GM18858 (cell line): ENCODE data around the gene SEL1L3.

Experiments used
- ATAC-seq: cut with Tn5 transposase; IDR thresholded peaks from one replicate; pipeline ENCODE4 v1.9.1; 2021; ENCODE audit not compliant: unreplicated experiment

Gene SEL1L3

DNA sequence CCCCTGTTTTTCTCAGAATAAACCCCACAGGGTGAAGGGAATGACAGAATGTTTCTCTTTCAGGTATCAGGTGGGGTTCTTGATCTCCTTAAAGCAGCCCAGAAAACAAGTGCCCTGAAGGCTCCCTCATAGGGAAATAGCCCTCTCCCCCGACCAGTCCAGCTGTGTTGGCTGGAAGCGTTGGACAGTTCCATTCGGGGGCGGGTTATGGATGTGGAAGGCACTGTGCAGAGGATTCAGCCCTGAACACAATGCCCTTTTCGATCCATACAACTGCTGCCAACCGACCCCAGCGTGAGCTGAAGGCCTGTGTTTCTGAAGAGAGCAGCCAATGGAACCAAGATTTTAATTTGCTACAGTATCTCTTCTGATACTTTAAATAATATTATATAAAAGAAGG is 41.5 kb downstream of the SEL1L3 start:
- ATAC-seq = no peak

DNA sequence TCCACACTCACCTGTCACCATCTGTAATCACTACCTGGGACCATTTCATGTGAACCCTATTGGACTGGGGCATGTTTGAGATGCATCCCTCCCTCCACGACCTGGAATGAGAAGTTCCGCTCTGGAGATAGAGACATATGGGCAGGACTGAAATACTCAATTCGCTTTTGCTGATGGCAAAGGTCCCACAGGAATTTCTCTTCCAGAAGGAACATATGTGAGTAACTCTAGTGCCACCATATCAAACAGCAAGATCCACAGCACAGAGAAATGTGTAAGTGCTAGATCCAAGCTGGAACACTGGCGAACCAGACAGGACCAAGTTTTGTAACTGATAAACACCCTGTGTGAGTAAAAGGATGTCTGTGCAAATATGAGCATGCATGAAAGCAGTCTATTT is 43.9 kb downstream of the SEL1L3 start:
- ATAC-seq = no peak

DNA sequence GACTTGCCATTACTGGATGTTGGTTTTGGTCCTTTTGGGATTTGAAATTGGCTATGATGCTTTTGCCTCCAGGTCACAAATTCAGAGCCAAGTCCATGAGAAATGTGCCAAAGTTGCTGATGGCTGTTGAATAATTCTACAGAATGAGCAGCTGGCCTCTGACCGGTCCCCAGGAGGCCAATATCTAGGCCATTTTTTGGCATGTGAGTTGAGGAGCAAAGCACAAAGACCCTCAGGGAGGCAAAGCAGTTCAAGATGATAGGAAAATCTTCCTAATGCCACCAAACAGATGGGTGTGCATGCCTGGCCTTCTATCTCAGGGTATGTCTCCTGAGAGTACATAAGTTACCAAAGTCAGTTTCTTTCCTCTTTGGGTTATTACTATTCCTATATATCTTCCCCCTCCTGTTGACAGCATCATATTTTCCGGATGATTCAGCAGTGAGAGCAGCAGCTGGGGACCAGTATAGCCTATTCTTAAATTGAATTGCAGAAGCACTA is 44.4 kb downstream of the SEL1L3 start:
- no peak for ATAC-seq

DNA sequence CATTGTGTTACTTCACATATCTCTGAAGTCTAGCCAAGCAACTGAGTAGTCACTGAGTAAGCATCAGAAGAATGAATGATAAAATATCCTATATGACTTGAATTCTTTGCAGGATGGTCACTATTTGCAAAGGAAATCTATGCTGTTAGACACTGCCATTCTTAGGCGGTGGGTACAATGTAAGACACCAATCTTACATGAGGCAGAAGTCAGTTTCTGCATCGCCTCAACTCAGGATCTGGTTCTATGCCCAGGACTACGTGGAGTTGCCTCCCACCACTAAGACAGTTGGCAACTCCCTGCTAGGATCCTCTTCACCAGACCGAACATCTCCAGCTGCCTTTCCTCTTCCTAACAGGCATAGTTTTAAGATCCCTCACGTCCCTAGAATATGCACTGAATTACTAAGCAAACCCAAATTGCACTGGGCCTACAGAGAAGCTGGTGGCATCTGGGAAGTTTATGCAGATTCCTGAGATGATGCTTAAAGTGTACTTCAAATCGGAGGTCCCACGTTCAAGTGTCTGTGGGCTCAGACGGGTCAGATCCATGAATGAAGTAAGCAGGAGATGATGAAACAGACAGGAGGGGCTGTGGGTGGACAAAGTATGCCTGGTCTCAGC is 45.6 kb downstream of the SEL1L3 start:
- no peak for ATAC-seq

DNA sequence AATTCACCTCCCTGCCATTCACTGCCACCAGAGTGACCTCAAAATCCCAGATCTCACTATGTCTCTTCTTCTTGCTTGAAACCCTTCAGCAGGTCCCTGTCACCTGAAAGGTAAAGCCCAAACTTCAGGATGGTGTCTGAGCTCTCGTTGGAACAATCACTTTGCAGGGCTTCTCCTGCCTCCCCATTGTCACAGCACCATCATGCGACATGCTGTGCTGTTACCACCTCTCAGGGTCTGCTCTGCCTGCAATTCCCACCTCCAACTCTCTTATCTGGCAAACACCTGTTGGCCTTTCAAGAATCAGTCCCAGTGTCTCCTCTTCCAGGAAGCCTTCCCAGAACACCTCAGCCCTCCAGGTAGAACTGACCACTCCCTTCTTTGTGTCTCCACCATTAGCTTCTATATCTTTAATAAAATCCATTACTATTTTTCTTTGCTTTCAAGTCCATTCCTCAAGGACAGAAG is 46.2 kb downstream of the SEL1L3 start:
- ATAC-seq = no peak

DNA sequence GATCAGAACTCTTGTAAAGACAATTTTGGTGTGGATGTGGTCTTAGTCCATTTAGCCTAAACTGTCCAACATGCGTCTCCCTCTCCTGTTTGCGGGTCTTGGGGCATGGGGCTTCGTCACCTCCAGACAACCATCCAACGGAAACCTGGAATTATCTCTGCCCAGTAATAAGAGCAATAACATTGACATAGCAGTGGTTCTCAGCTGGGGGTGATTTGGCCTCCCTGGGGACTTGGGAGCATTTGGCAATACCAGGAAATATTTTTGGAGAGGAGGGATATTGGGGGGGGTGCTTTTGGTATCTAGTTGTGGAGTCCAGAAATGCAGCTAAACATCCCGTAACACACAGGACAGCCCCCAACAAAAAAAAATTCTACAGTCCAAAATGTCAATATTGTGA is 47.2 kb downstream of the SEL1L3 start:
- ATAC-seq = no peak

DNA sequence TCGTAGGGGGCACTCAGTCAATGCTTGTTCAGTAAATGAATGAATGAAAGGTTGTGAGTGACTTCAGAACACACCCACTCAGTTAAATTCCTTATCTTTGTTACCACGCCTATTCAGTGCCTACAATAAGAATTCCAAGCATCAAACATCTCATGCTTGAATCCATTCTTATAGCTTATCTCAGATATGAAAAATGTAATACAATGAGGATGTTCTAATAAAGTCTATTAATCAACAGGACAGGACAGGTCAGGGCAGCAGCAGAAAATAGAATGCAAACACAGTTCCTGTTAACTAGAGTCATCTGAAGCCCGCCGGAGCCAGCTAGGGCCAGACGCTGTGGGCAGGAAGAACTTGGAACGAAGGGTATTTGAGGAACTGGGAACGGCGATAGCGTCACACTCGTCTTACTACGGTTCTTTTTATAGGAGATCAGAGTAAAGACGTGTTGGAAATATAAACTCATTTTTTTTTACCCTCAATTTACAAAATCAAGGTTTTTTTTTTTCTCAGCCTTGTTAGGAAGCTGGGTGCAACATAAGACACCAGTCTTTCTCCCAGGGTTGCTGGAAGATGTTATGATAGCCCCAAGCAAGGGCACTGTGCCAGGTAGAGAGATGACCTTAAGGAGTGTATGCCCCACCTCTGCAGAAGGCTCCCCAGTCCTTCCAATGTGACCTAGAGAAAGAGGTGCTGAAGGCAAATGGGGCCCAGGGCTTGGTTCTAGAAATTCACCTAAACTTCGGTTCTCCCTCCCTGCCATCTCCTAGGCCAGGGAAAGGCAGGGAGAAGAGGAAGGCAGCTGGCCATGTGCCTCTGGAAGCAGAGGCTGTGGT is 48.3 kb downstream of the SEL1L3 start:
- no peak for ATAC-seq

DNA sequence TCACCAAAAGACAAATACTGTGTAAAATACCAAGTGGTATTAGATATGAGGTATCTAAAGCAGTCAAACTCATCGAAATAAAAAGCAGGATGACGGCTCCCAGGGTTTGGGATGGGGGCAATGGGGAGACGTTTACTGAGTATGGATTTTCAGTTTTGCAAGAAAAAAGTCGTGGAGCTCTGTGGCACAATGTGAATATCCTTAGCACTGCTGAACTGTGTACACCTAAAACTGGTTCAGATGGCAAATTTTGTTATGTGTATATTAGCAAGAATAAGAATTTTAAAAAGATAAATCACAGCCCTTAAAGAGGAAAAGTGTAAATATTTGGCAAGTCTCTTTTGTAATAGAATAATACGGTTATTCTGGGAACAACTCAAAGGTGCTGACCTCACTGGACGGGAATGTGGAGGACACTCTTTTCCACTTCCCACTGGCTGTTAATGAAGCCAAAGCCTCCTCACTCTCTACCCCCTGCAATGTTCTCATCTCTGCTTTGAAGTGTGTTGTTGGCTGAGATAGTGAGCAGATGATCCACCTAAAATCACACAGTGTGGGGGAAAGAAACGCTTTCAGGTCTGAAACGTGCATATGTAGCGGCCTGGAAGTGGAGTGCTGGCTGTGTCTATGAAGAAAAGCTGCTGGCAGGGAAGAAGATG is 49.2 kb downstream of the SEL1L3 start:
- no peak for ATAC-seq

DNA sequence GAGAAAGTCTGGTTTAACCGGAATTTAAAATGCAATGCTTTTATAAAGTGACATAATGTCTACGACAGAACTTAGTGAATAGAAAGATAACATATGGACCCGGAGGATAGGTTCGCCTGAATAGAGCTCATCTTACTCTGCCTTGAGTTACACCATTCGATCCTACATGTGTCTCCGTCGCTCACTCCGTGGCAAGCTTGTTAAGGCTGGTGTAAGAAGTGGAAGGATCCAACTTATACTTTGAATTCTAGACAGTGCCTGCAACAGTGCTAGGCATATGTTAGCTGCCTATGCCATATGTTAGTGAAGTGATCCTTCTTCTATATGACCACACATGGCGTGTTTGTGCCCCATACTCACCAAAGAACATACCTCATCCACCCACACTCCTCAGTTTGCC is 50.9 kb downstream of the SEL1L3 start:
- ATAC-seq = no peak

DNA sequence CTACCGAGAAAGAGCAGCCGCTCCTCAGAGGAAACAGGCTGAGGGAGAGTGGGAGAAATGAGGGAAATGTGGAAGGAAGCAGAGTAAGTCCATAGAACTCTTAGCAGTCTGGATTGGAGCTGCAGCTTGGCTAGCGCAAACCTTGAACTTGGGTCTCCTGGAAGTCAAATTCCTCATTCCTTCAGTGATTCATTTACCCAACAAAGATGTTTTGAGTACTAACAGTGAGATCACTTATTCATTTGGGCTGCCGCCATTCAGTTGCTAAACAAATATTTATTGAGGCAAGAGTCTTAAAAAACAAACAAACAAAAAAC is 51.5 kb downstream of the SEL1L3 start:
- no peak for ATAC-seq

DNA sequence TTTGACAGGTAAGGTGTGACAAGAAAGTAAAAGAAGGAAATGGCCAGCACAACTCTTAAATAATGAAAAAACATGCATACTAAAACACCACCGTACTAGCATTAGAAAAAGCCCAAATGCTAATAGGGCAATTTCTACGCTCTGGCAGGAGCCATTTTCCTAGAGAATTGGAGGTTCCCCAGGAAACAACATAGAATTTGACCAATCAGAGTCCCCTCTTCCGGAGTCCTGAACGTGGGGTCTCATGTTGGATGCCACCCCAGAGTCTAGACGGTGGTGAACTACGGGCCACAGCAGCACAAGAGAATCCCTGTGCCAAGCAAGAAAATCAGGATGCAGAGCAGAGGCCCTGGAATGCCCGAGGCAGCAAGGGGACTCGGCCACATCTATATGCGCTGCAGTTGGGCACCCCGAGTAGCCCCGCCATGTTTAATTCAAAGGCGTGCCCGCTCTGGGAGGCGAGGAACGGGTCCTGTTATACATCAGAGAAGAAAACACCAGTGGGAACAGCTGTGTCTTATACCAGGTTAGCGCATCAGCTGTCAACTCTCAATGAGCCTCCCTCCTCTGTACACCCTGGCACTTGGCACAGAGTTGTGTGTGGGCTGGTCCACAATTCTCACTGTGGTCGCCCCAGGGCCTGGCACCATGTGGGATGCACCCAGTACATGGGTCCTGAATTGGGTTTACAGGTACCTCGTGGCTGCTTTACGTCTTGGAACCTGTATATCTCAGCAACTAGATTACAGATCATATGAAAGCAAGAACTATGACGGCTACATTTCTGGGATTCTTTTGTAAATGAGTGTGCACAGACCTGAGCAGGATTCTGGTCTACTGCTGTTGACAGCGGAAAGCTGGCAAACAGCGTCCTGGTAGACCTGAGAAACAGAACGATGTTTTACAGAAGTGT is 52.1 kb downstream of the SEL1L3 start:
- no peak for ATAC-seq

DNA sequence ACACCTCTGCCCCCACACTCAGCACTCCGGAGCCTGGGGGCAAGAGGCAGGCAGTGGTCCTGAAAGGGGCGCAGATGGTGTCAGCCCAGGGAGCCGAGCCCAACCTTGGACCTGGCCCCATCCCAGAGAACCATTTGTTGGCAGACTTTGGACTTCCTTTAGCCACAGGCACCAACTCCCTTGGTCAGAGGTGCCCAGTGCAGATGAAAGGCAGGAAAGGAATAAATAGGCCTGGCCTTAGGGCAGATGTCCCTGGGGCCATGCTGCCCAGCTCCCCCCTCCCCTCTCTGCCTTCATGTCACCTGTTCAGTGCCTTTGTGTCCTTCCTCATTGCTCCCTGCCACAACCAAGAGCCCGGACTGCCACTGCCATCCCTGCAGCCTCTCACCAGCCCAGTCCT is 52.8 kb downstream of the SEL1L3 start:
- no peak for ATAC-seq

DNA sequence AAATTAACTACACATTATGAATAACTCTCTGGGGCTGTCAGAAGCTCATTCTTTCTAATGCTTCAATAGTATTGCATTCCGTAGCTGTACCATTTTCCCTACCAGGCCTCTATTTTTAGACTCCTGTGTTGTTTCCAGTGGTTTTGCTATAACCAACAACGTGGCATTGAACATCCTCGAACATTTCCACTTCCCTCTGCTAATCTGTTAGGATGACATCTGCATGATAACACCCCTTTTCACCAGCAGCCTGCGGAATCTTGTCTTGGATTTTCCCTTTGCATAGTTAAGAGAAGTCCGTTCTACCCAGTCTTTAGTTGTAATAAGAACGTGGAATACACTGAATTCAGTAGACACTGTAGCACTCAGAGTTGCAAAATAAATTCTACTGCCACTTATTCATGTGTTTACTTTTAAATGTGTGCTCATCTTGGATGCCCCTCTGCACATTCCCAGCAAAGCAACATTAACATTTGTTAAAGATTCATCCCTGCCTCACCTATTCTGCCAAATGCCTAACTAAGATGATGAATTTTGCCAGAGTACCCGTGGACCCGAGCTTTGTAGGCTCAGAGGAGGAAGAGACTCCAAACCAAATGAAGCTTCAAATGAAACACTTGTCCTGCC is 55.6 kb downstream of the SEL1L3 start:
- no peak for ATAC-seq

DNA sequence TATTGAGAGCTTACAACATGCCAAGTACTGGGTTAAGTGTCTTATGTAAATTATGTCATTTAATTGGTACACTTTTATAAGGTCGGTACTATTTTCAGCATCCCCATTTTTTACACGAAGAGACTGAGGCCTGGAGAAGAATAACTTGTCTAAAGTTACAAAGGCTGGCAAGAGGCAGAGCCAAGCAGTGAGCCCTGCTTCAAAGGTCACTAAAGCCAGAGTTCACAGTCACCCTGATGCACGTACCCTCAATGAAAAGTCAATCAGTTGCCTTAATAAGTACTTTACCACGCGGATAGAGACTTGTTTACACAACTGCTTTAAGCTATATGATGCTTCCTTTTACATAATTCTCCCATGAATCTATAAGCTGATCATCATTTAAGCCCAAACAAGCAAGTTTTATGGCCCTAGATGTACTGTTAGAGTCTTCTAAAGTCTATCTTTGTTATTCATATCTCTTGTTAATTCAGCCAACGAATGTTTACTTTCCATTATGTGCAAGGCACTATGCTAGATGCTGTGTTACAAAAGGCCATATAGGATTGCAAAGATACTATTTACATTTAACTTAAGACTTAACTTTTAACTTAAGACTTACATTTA is 57.4 kb downstream of the SEL1L3 start:
- ATAC-seq = no peak

DNA sequence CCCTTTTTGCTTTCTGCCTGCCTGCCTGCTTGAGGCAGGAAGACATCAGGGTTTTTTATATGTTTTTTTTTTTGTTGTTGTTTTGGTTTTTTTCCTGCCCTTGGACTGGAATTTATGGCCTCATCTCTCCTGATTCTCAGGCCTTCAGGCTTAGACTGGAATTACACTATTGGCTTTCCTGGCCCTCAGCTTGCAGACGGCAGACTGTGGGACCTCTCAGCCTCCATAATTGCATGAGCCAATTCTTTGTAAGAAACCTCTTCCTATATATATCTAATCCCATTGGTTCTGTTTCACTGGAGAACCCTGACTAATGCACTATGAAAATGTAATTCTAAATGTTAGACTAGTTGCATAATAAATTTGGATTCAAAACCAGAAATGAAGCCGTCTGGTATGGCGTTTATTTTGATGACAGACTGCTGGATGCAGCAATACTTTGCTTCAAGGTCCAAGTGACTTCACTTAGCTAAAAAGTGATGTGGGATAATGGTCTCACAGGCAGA is 59.0 kb downstream of the SEL1L3 start:
- ATAC-seq = no peak

DNA sequence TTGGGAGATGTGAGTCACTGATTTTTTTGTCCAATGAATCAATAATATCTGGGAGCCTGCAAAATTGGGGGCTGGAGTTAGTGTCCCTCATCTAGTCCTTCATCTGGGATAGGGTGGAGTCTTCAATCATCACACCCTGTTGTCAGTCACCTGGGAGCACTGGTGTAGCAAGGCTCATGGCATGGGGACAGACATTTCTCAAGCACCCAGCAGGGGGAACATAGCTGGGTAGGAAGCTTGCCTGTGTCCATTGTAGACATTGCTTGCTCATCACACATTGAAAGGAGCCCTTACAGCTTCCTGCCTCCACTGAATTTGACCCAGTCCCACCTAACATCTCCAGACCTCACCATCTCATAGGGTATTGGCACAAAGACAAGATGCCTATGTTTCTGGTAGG is 61.2 kb downstream of the SEL1L3 start:
- no peak for ATAC-seq

DNA sequence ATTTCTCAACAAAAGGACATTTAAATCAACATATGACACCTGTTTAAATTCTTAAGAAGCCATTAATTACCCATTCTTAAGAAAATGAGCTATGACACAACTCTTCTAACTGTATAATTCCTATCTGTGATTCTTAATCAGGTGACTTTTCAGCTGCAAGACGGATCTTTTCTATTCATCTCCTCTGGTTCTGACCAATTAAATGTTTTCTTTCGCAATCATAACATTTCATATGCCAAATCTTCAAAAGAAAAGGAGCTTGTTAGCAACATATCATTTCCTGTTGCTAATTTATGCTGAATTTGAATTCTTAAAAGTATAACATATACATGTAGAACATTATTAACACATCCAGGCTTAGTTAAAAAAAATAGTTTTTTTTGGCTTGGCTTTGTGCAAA is 62.5 kb downstream of the SEL1L3 start:
- ATAC-seq = no peak

DNA sequence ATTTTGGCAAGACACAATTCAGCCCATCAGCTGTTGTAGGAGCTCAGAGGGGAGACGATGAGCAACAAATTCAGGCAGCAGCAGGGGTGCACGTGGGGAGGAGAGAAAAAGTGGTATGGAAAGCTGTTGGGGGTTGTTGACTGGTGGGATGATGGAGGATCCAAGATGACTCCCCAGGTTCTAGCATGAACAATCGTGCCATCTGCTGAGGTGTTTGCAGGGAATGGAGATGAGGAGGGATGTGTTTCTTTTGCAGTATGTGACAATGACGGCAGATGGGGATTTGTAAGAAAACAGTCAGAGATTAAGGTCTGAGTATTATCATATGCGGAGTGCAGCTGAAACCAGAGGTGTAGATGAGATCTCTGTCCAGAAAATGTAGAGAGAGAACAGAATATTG is 63.3 kb downstream of the SEL1L3 start:
- no peak for ATAC-seq

DNA sequence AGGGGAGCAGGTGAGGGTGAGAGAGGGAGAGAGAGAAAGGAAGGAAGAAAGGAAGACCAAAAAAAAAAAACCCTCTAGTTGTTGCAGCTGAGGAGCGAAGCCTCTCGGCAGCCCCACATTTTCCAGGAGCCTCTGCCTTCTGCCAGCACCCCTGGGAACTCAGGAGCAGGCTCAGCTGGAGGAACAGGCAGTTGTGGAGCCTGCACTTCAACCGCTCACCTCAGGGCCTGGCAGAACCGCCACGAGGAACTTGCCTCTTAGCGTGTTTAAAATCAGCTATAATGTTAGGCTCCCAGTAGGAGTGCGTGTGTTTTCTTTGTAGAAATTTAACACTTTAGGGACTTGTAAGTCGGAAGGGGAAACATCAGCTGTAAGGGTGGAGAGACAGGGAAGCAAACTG is 65.7 kb downstream of the SEL1L3 start:
- no peak for ATAC-seq
